Myocyte (in vitro differentiated cells): Measurements from ENCODE around the gene NUDT4. TPM values are rescaled to one million over a fixed set of nuclear protein-coding genes. Genes with fewer than 3 reads are reported as not detected.
"Not testable (repeated sequence)": the region's sequence is repeated elsewhere in the genome, so short reads cannot be mapped to it uniquely, and the experiment has no call there.

ENCODE experiments used
- DNase-seq: peaks from one replicate; pipeline ENCODE4 v3.0.0-alpha.2; 2012; ENCODE audit warnings: low read depth
- total RNA-seq: library from RNA; depleted of rRNA; stranded (reverse); fragments of >200 nt; gene quantifications from 2 replicates; pipeline ENCODE4 v1.2.3, GENCODE V29; 2014

The NUDT4 gene
- total RNA-seq, 1 donor from 2014 or later, result 83.7 TPM

- no peak for DNase-seq
These were observed 19.7 kb downstream of the NUDT4 start for GRCh38 chr12:93397412-93397811.

DNA sequence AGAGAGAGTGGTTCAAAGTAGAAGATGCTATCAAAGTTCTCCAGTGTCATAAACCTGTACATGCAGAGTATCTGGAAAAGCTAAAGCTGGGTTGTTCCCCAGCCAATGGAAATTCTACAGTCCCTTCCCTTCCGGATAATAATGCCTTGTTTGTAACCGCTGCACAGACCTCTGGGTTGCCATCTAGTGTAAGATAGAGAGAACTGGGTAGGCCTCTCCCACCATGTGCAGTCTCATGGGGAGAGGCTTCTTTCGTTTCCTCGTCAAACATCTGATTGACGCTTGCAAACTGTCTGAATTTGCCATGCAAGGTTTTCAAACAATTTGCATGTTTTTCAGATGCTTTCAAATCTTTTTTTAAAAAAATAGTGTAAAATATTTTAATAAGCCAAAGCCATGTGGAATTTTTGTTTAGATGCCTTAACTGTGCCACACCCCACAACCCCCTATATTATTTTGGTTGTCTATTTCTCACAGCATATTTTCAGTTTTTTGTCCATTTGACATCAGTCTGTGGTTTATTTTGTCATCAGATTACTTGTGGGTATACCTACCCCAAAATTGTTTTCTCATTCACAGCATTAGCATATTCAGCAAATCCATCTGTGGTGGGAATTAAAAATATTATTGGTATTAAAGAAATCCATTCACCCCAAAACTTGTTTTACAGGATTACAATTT is 21.6 kb downstream of the NUDT4 start:
- not testable (repeated sequence) for DNase-seq

DNA sequence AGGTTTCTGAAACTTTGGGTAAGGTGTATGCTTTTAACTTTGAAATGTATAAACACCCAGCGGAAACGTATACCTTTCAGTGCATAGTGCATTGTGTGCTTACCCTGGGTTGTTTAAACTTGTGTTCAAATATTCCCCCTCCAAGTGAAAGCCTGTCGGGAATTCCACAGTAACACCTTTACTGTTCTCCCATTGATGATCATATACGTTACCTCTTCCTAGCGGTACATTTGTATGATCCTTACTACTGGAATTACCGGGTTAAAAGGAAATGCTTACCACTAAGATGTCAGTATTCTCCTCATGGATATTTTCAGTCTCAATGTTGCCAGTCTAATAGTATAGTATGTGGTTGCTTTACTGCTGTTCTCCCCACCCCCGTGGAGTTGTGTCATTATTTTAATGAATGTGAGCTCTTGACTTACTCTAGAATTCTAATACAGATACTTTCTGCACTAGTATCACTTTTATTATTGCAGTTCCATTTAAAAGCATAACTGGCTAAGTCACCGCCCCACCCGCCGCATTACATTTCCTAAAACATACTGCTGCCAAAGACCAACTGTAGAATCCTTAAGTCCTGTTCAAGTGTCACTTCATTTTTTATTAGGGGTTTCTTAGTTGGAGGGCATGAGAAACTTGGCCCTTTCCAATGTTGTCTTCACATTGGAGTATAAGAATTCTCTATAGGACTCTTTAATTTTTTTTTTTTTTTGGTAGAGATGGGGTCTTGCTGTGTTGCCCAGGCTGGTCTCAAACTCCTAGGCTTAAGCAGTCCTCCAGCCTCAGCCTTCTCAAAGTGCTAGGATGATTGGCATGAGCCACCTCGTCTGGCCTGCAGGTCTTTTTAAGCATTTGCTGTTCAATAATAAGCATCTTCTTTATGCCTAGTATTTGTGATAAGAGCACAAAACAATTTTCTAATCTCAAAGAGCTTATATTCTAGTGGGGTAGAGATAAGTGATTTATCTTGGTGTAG is 24.9 kb downstream of the NUDT4 start:
- DNase-seq, result no peak

GRCh38 chr12:93403988-93404803 is 26.5 kb downstream of the NUDT4 start:
- no peak for DNase-seq

- DNase-seq, result no peak
These were observed 27.5 kb downstream of the NUDT4 start for GRCh38 chr12:93404961-93405849.

GRCh38 chr12:93407054-93407962 is 29.6 kb downstream of the NUDT4 start:
- DNase-seq, result no peak

- no peak for DNase-seq
These were observed 30.2 kb downstream of the NUDT4 start for GRCh38 chr12:93407963-93408283.

DNA sequence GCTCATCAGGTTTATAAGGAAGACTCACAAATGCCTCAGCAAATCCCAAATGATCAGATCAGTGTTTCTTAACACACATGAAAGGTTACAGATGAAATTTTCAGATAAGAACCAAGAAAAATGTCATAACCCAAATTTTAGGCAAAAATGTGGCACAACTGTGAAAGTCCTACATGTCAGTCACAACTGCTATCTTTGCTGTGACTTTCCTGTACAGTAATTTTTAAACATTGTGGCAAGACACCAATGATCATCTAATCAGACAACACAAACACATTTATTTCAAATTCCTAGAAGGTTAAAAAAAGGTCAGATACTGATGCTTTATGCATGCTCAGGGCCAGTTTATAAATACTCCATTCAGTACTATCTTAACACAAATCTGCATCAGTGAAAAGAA is 31.1 kb downstream of the NUDT4 start:
- DNase-seq, result no peak

- DNase-seq, result not testable (repeated sequence)
These were observed 31.8 kb downstream of the NUDT4 start for GRCh38 chr12:93409343-93410187.

DNA sequence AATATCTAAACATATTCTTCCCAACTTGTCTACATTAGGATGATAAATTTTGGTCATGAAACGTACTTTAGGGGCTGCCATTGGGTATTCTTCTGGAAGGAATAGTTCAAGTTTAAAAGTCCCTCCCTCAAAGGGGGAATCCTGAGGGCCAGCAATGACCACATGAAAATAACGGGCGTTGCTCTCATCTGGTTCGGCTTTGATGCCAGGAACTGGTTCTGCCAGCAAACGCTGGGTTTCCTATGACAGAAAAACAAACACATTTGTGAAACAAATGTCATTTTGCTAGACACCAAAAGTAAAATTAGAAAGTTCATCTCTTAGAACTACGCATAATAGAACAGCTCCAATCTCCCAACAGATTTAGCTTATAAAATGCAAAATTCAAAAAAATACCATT is 33.3 kb downstream of the NUDT4 start:
- not testable (repeated sequence) for DNase-seq

DNA sequence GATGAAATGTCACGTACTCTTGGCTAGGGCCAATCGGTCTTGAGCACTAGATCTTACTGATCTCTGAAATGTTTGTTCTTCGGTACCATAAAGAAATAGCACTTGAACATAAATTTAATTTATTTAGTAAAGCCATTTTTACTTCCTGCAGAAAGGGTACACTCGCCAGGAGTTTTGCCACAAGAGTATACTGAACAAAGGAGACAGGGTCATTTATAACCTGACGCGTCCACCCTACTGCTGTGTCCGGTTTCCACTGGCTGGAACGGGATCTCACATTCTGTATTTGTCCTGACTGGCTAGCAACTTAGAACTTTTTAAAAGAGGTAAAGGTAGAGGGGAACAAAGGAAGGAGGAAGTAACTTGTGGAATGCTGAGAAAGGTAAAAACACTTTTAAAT is 34.7 kb downstream of the NUDT4 start:
- not testable (repeated sequence) for DNase-seq

DNA sequence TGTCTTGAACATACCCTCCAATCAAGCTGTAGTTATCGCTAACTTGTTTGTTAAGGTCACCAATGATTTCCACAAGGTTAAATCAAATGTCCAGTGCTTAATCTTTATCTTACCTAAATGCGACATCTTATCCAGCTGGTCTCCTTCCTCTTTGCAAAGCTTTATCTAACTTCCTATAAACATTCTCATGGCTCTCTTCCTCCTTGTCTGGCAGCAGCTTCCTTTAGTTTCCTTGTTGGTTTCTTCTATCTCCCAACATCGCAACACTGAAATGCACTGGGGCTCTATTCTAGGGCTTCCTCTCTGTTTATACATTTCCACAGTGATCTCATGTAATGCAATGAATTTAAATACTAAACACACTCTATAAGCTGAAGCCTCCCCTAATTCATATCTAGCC is 35.3 kb downstream of the NUDT4 start:
- DNase-seq, result no peak

- peak; percentile 54 for DNase-seq
These were observed 38.2 kb downstream of the NUDT4 start for GRCh38 chr12:93415723-93416464.

GRCh38 chr12:93417967-93418480 is 40.3 kb downstream of the NUDT4 start:
- DNase-seq, result no peak

- peak; percentile 60 for DNase-seq
These were observed 41.8 kb downstream of the NUDT4 start for GRCh38 chr12:93419388-93420034.

DNA sequence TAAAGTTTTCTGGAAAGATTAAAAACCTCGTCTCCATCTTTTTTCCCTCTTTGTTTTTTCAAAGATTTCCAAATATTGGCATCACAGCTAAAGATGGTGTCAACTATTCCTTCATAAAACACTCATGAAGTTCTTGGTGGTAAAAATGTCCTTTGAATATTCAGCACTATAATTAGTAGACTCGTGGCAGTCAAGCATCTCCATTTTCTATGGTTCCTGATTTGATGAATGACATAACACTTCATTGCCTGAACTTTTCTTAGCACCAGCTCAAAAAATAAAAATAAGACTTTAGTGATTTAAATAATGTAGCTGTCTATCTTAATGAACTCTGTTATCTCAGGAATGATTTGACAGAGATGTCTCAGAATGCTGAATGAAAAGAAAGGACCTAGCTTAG is 44.3 kb downstream of the NUDT4 start:
- no peak for DNase-seq
